Breast epithelium (tissue), 3 donors: ENCODE results near the gene KRTAP10-1.

Experiments used
- CTCF ChIP-seq, 3 donors: fragments of 450-650 bp; IDR thresholded peaks; one replicate each; pipeline ENCODE4 v1.5.1; 2016 to 2017; ENCODE audit warnings: antibody characterized with exemption in 3 of 3, mild to moderate bottlenecking in 3 of 3, moderate library complexity in 3 of 3
- POLR2A ChIP-seq: fragments of 450-650 bp; IDR thresholded peaks from one replicate; pipeline ENCODE4 v1.6.1; 2016; ENCODE audit warnings: antibody characterized with exemption, mild to moderate bottlenecking, moderate library complexity
- POLR2AphosphoS5 ChIP-seq, 3 donors: sonication (generic); formaldehyde crosslinking; IDR thresholded peaks; one replicate each; pipeline ENCODE4 v1.6.1; 2017; ENCODE audit warnings: antibody characterized with exemption in 3 of 3

- TF ChIP-seq CTCF (IDR thresholded peaks at IDR 0.05): no peak
- TF ChIP-seq POLR2AphosphoS5 (IDR thresholded peaks at IDR 0.05): no peak
- TF ChIP-seq POLR2A: no peak
These were observed 24.1 kb upstream of the KRTAP10-1 start for GRCh38 chr21:44564099-44564498.
